Astrocyte (in vitro differentiated cells and primary cell): ENCODE data around the gene WDR73. TPM values are rescaled to one million over a fixed set of nuclear protein-coding genes. Genes with fewer than 3 reads are reported as not detected.

Experiments used
- DNase-seq: peaks from one replicate; pipeline ENCODE4 v3.0.0-alpha.2; 2010; ENCODE audit warnings: low read depth
- FAIRE-seq: peaks from 2 replicates; lab custom pipeline; 2011; peaks lifted over from hg19 to GRCh38; lab: Jason Lieb, UNC
- H2AFZ ChIP-seq: 2 replicates; pipeline ENCODE4 v1.6.0; 2012; ENCODE audit warnings: low read depth, low read length, inconsistent platforms
- H3K27ac ChIP-seq: 2 replicates; pipeline ENCODE4 v1.5.1; 2011; ENCODE audit warnings: low read depth, low read length, inconsistent platforms
- H3K27me3 ChIP-seq: 2 replicates; pipeline ENCODE4 v1.6.0; 2011; ENCODE audit warnings: low read length, inconsistent platforms; ENCODE audit not compliant: insufficient read depth
- H3K36me3 ChIP-seq: 2 replicates; pipeline ENCODE4 v1.5.1; 2011; ENCODE audit warnings: low read length, inconsistent platforms; ENCODE audit not compliant: insufficient read depth
- H3K4me1 ChIP-seq: 2 replicates; pipeline ENCODE4 v1.5.1; 2011; ENCODE audit warnings: low read length, inconsistent platforms; ENCODE audit not compliant: insufficient read depth
- H3K4me2 ChIP-seq: 2 replicates; pipeline ENCODE4 v1.6.0; 2012; ENCODE audit warnings: low read length, inconsistent platforms
- H3K4me3 ChIP-seq: 2 replicates; pipeline ENCODE4 v1.5.1; 2011; ENCODE audit warnings: low read depth, mild to moderate bottlenecking, low read length, inconsistent platforms; ENCODE audit not compliant: insufficient read depth
- H3K79me2 ChIP-seq: 2 replicates; pipeline ENCODE4 v1.6.0; 2012; ENCODE audit warnings: mild to moderate bottlenecking, low read length, inconsistent platforms; ENCODE audit not compliant: insufficient read depth
- H3K9ac ChIP-seq: 2 replicates; pipeline ENCODE4 v1.6.0; 2012; ENCODE audit warnings: mild to moderate bottlenecking, low read length, inconsistent platforms
- H3K9me3 ChIP-seq: 2 replicates; pipeline ENCODE4 v1.5.1; 2012; ENCODE audit warnings: low read depth, mild to moderate bottlenecking, low read length, inconsistent platforms; ENCODE audit not compliant: insufficient read depth
- H4K20me1 ChIP-seq: 2 replicates; pipeline ENCODE4 v1.6.0; 2012; ENCODE audit warnings: low read length, inconsistent platforms; ENCODE audit not compliant: insufficient read depth
- H3K27ac Mint-ChIP-seq: one replicate; pipeline ENCODE4 v1.8.0; 2021; ENCODE audit warnings: mild to moderate bottlenecking, mixed read lengths; ENCODE audit not compliant: unreplicated experiment
- H3K27me3 Mint-ChIP-seq: one replicate; pipeline ENCODE4 v1.8.0; 2021; ENCODE audit warnings: low read depth, mixed read lengths; ENCODE audit not compliant: unreplicated experiment
- H3K36me3 Mint-ChIP-seq: one replicate; pipeline ENCODE4 v1.8.0; 2021; ENCODE audit warnings: low read depth, mixed read lengths; ENCODE audit not compliant: unreplicated experiment
- H3K4me1 Mint-ChIP-seq: one replicate; pipeline ENCODE4 v1.8.0; 2021; ENCODE audit warnings: low read depth, mixed read lengths; ENCODE audit not compliant: unreplicated experiment
- H3K4me3 Mint-ChIP-seq: one replicate; pipeline ENCODE4 v1.8.0; 2021; ENCODE audit warnings: mild to moderate bottlenecking, moderate library complexity, mixed read lengths; ENCODE audit not compliant: unreplicated experiment
- H3K9me3 Mint-ChIP-seq: one replicate; pipeline ENCODE4 v1.8.0; 2021; ENCODE audit warnings: mild to moderate bottlenecking, mixed read lengths; ENCODE audit not compliant: unreplicated experiment
- CTCF ChIP-seq: IDR thresholded peaks from 2 replicates; pipeline ENCODE4 v1.5.1; 2011; ENCODE audit warnings: low read depth, mild to moderate bottlenecking, inconsistent platforms, low read length, moderate library complexity; ENCODE audit not compliant: insufficient read depth
- EZH2 ChIP-seq: IDR thresholded peaks from 2 replicates; pipeline ENCODE4 v1.6.1; 2012; ENCODE audit warnings: mild to moderate bottlenecking, low read length, inconsistent platforms; ENCODE audit not compliant: insufficient read depth
- total RNA-seq: library from RNA; stranded (reverse); gene quantifications from 2 replicates; pipeline ENCODE4 v1.2.1, GENCODE V29; 2021

WDR73 gene
- total RNA-seq, 1 donor from 2014 or later, result 23.9 TPM

- Histone ChIP-seq H3K9ac (no peak overlapping the region), H3K27me3 (peaks cover 6% of the 10 kb centered on the region), H3K4me1 (no peaks in the 10 kb centered on the region), H2AFZ (peak overlapping the region; percentile 28), H3K36me3 (no peaks in the 10 kb centered on the region), H3K4me3 (no peak overlapping the region), H3K9me3 (no peaks in the 10 kb centered on the region), H3K79me2 (peaks cover 12% of the 10 kb centered on the region), H3K4me2 (no peak overlapping the region), H3K27ac (no peak overlapping the region), H4K20me1 (peaks cover 4% of the 10 kb centered on the region)
- no peak for FAIRE-seq
- no peak for DNase-seq
- TF ChIP-seq EZH2 (no peak), CTCF (no peak)
- no peaks in the 10 kb centered on the region for H3K36me3 Mint-ChIP-seq
- no peak overlapping the region for H3K27ac Mint-ChIP-seq
- no peak overlapping the region for H3K4me3 Mint-ChIP-seq
- peaks cover 5% of the 10 kb centered on the region for H3K4me1 Mint-ChIP-seq
- H3K9me3 Mint-ChIP-seq, result peaks cover 10% of the 10 kb centered on the region
- H3K27me3 Mint-ChIP-seq, result no peaks in the 10 kb centered on the region
Observed at GRCh38 chr15:84598250-84598649, 55.8 kb downstream of the WDR73 start.

GRCh38 chr15:84597296-84597695, 56.8 kb downstream of the WDR73 start:
- Histone ChIP-seq H3K9me3 (no peaks in the 10 kb centered on the region), H3K27me3 (peaks cover 11% of the 10 kb centered on the region), H3K79me2 (peaks cover 8% of the 10 kb centered on the region), H2AFZ (no peak overlapping the region), H3K36me3 (no peaks in the 10 kb centered on the region), H3K27ac (no peak overlapping the region), H3K4me1 (no peaks in the 10 kb centered on the region), H3K4me2 (no peak overlapping the region), H3K9ac (no peak overlapping the region), H3K4me3 (no peak overlapping the region), H4K20me1 (no peaks in the 10 kb centered on the region)
- FAIRE-seq (no peak), DNase-seq (no peak)
- TF ChIP-seq EZH2 (no peak), CTCF (no peak)
- peaks cover 4% of the 10 kb centered on the region for H3K4me1 Mint-ChIP-seq
- H3K27ac Mint-ChIP-seq, result no peak overlapping the region
- peaks cover 4% of the 10 kb centered on the region for H3K27me3 Mint-ChIP-seq
- H3K9me3 Mint-ChIP-seq, result peaks cover 10% of the 10 kb centered on the region
- H3K36me3 Mint-ChIP-seq, result no peaks in the 10 kb centered on the region
- peak overlapping the region; percentile 6 for H3K4me3 Mint-ChIP-seq

- no peak overlapping the region for H3K9ac ChIP-seq
- H3K9me3 Mint-ChIP-seq, result peaks cover 10% of the 10 kb centered on the region
- H3K27ac ChIP-seq, result no peak overlapping the region
- H3K4me1 Mint-ChIP-seq, result no peaks in the 10 kb centered on the region
- FAIRE-seq, result no peak
- H3K4me3 Mint-ChIP-seq, result no peak overlapping the region
- H3K9me3 ChIP-seq, result no peaks in the 10 kb centered on the region
- no peaks in the 10 kb centered on the region for H3K4me1 ChIP-seq
- no peaks in the 10 kb centered on the region for H3K79me2 ChIP-seq
- H3K27me3 ChIP-seq, result peaks cover 15% of the 10 kb centered on the region
- H3K27ac Mint-ChIP-seq, result no peak overlapping the region
- H2AFZ ChIP-seq, result no peak overlapping the region
- H4K20me1 ChIP-seq, result no peaks in the 10 kb centered on the region
- no peaks in the 10 kb centered on the region for H3K36me3 Mint-ChIP-seq
- TF ChIP-seq EZH2, result no peak
- no peak for TF ChIP-seq CTCF
- DNase-seq, result no peak
- H3K4me3 ChIP-seq, result no peak overlapping the region
- H3K27me3 Mint-ChIP-seq, result peaks cover 4% of the 10 kb centered on the region
- H3K4me2 ChIP-seq, result no peak overlapping the region
- H3K36me3 ChIP-seq, result no peaks in the 10 kb centered on the region
Observed at GRCh38 chr15:84595660-84596059, 58.4 kb downstream of the WDR73 start.
